OCI-LY1 (cell line): Measurements from ENCODE around the gene LIMK2.

ENCODE experiments used
- H2AFZ ChIP-seq: fragments of 200-600 bp; sonication (generic), shearing (Covaris generic); 2 replicates; pipeline ENCODE4 v1.6.0; 2014; ENCODE audit warnings: antibody characterized with exemption, mild to moderate bottlenecking, low read length
- H3F3A ChIP-seq: fragments of 200-600 bp; sonication (generic), shearing (Covaris generic); 2 replicates; pipeline ENCODE4 v1.6.0; 2014; ENCODE audit warnings: mild to moderate bottlenecking, antibody characterized with exemption, low read length, moderate library complexity; ENCODE audit not compliant: insufficient read depth
- H3K27ac ChIP-seq: fragments of 200-600 bp; sonication (generic); 2 replicates; pipeline ENCODE4 v1.5.1; 2014; ENCODE audit warnings: low read length, mixed run types, mild to moderate bottlenecking, low read depth; ENCODE audit not compliant: poor library complexity, severe bottlenecking
- H3K27me3 ChIP-seq: fragments of 200-600 bp; sonication (generic); 2 replicates; pipeline ENCODE4 v1.6.0; 2014; ENCODE audit warnings: antibody characterized with exemption, mild to moderate bottlenecking, low read length, moderate library complexity; ENCODE audit not compliant: insufficient read depth
- H3K36me3 ChIP-seq: fragments of 200-600 bp; sonication (generic); 2 replicates; pipeline ENCODE4 v1.6.1; 2014; ENCODE audit warnings: mild to moderate bottlenecking, antibody characterized with exemption, low read length, moderate library complexity, mixed read lengths; ENCODE audit not compliant: insufficient read depth
- H3K4me1 ChIP-seq: fragments of 200-600 bp; sonication (generic); 2 replicates; pipeline ENCODE4 v1.5.1; 2014; ENCODE audit warnings: mild to moderate bottlenecking, low read length, moderate library complexity; ENCODE audit not compliant: insufficient read depth, severe bottlenecking
- H3K4me2 ChIP-seq: fragments of 200-600 bp; sonication (generic), shearing (Covaris generic); 2 replicates; pipeline ENCODE4 v1.6.1; 2014; ENCODE audit warnings: low read length
- H3K4me3 ChIP-seq: fragments of 200-600 bp; sonication (generic); 2 replicates; pipeline ENCODE4 v1.5.1; 2014; ENCODE audit warnings: low read length, low read depth, mild to moderate bottlenecking, mixed read lengths; ENCODE audit not compliant: poor library complexity, severe bottlenecking
- H3K79me2 ChIP-seq: fragments of 200-600 bp; shearing (Covaris generic); 2 replicates; pipeline ENCODE4 v1.6.1; 2016; ENCODE audit warnings: mixed run types, low read length, mixed read lengths; ENCODE audit not compliant: insufficient read depth
- H3K9ac ChIP-seq: fragments of 200-600 bp; sonication (generic), shearing (Covaris generic); 2 replicates; pipeline ENCODE4 v1.6.1; 2014; ENCODE audit warnings: mild to moderate bottlenecking, low read length, mixed read lengths
- H3K9me2 ChIP-seq: fragments of 200-600 bp; sonication (generic), shearing (Covaris generic); 2 replicates; pipeline ENCODE4 v1.6.1; 2014; ENCODE audit warnings: low read depth, mild to moderate bottlenecking, low read length, mixed read lengths
- H3K9me3 ChIP-seq: fragments of 200-600 bp; shearing (Covaris generic); 2 replicates; pipeline ENCODE4 v1.6.1; 2014; ENCODE audit warnings: low read length, mixed read lengths
- H4K20me1 ChIP-seq: fragments of 200-600 bp; sonication (generic), shearing (Covaris generic); 2 replicates; pipeline ENCODE4 v1.6.0; 2016; ENCODE audit warnings: mild to moderate bottlenecking, low read length; ENCODE audit not compliant: insufficient read depth
- EZH2 ChIP-seq: fragments of 200-600 bp; sonication (generic), shearing (Covaris generic); IDR thresholded peaks from 2 replicates; pipeline ENCODE4 v1.8.0; 2017; ENCODE audit warnings: borderline replicate concordance, mixed run types, mild to moderate bottlenecking, antibody characterized with exemption, low read length, moderate library complexity, mixed read lengths
- TF ChIP-seq, protein P1 (sequence below): fragments of 200-600 bp; sonication (generic), shearing (Covaris generic); IDR thresholded peaks from 2 replicates; pipeline ENCODE4 v1.5.1; 2017; ENCODE audit warnings: mild to moderate bottlenecking, antibody characterized with exemption, low read length, moderate library complexity, mixed read lengths

LIMK2 gene

GRCh38 chr22:31289344-31289743, 77.2 kb downstream of the LIMK2 start:
- Histone ChIP-seq H3F3A (peaks cover 6% of the 10 kb centered on the region; the same call in 1 of the 2 replicates), H3K27ac (peak overlapping the region; percentile 96), H4K20me1 (no peaks in the 10 kb centered on the region), H2AFZ (no peak overlapping the region), H3K9ac (peak overlapping the region; percentile 70), H3K36me3 (peaks cover 46% of the 10 kb centered on the region; the same call in 1 of the 2 replicates), H3K79me2 (no peaks in the 10 kb centered on the region), H3K4me2 (peak overlapping the region; percentile 78), H3K27me3 (no peaks in the 10 kb centered on the region), H3K4me3 (peak overlapping the region; percentile 87), H3K9me3 (no peaks in the 10 kb centered on the region), H3K4me1 (peaks cover 68% of the 10 kb centered on the region), H3K9me2 (no peaks in the 10 kb centered on the region)
- TF ChIP-seq EZH2: no peak

GRCh38 chr22:31290494-31291471, 78.7 kb downstream of the LIMK2 start:
- H3K36me3 ChIP-seq: peaks cover 32% of the 10 kb centered on the region; the same call in 1 of the 2 replicates
- no peaks in the 10 kb centered on the region for H3K9me2 ChIP-seq
- H3K79me2 ChIP-seq: no peaks in the 10 kb centered on the region
- peaks cover 70% of the 10 kb centered on the region for H3K4me1 ChIP-seq
- H3K4me2 ChIP-seq: peak overlapping the region; percentile 78
- TF ChIP-seq EZH2: no peak
- TF ChIP-seq, protein P1, sequence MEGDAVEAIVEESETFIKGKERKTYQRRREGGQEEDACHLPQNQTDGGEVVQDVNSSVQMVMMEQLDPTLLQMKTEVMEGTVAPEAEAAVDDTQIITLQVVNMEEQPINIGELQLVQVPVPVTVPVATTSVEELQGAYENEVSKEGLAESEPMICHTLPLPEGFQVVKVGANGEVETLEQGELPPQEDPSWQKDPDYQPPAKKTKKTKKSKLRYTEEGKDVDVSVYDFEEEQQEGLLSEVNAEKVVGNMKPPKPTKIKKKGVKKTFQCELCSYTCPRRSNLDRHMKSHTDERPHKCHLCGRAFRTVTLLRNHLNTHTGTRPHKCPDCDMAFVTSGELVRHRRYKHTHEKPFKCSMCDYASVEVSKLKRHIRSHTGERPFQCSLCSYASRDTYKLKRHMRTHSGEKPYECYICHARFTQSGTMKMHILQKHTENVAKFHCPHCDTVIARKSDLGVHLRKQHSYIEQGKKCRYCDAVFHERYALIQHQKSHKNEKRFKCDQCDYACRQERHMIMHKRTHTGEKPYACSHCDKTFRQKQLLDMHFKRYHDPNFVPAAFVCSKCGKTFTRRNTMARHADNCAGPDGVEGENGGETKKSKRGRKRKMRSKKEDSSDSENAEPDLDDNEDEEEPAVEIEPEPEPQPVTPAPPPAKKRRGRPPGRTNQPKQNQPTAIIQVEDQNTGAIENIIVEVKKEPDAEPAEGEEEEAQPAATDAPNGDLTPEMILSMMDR: no peak
- H3K9ac ChIP-seq: peak overlapping the region; percentile 91
- H3K27ac ChIP-seq: peak overlapping the region; percentile 96
- no peak overlapping the region for H2AFZ ChIP-seq
- peaks cover 6% of the 10 kb centered on the region; the same call in 1 of the 2 replicates for H3F3A ChIP-seq
- H3K9me3 ChIP-seq: no peaks in the 10 kb centered on the region
- H4K20me1 ChIP-seq: no peaks in the 10 kb centered on the region
- H3K27me3 ChIP-seq: no peaks in the 10 kb centered on the region
- peak overlapping the region; percentile 87 for H3K4me3 ChIP-seq

- TF ChIP-seq EZH2: no peak
- TF ChIP-seq, protein P1: no peak
- Histone ChIP-seq H2AFZ (no peak overlapping the region), H3K4me1 (peaks cover 71% of the 10 kb centered on the region), H3K9me3 (no peaks in the 10 kb centered on the region), H3K4me2 (peak overlapping the region; percentile 78), H3F3A (peaks cover 6% of the 10 kb centered on the region; the same call in 1 of the 2 replicates), H3K9ac (peak overlapping the region; percentile 91), H3K36me3 (peaks cover 24% of the 10 kb centered on the region; the same call in 1 of the 2 replicates), H3K79me2 (no peaks in the 10 kb centered on the region), H3K27ac (peak overlapping the region; percentile 96), H3K27me3 (no peaks in the 10 kb centered on the region), H3K9me2 (no peaks in the 10 kb centered on the region), H4K20me1 (no peaks in the 10 kb centered on the region), H3K4me3 (peak overlapping the region; percentile 87)
These were observed 79.6 kb downstream of the LIMK2 start for GRCh38 chr22:31291481-31292235.
